Measurements from ENCODE around the gene NEURL1B.
A peak's percentile ranks its signal among the peaks of the same experiment; 100 is the strongest.
"Not testable (repeated sequence)": the region's sequence is repeated elsewhere in the genome, so short reads cannot be mapped to it uniquely, and the experiment has no call there.

NEURL1B gene

DNA sequence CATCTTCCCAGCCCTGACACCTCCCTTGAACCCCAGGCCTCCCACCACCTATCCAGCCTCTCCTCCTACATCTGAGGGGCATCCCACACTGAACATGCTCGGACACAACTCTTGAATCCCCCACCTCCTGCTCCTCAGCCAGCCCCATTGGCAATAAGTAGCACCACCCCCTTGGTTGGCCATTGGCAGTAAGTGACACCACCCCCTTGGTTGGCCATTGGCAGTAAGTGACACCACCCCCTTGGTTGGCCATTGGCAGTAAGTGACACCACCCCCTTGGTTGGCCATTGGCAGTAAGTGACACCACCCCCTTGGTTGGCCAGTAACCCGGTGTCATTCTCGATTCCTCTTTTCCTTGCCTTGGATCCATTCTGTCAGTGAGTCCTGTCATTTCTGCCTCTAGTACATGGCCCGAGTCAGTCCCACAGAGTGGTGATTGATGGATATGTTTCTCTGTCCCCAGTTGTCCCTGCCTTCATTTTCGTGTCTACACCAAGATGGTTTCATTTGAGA is 37.4 kb downstream of the NEURL1B start:
- not testable (repeated sequence) for DNase-seq (ENCODE audit: low read depth)

DNA sequence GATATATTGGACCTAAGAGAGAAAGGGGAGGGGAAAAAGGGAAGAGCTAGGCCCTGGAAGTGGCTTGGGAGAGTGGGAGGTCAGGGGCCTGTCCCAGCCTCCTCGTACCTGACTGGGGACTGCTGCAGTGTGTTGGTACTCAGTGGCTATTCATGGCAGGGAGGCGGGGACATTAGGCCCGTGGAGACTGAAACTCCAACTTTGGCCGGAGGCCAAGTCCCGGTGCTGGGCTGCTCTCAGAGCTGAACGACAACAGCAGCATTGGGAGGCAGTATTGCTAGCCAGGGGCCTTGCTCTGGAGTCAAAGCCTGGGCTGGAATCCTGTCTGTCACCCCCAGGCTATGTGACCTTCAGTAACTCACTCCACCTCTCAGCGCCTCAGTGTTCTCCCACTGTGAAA is 37.8 kb downstream of the NEURL1B start:
- no peak for DNase-seq (ENCODE audit: low read depth)

DNA sequence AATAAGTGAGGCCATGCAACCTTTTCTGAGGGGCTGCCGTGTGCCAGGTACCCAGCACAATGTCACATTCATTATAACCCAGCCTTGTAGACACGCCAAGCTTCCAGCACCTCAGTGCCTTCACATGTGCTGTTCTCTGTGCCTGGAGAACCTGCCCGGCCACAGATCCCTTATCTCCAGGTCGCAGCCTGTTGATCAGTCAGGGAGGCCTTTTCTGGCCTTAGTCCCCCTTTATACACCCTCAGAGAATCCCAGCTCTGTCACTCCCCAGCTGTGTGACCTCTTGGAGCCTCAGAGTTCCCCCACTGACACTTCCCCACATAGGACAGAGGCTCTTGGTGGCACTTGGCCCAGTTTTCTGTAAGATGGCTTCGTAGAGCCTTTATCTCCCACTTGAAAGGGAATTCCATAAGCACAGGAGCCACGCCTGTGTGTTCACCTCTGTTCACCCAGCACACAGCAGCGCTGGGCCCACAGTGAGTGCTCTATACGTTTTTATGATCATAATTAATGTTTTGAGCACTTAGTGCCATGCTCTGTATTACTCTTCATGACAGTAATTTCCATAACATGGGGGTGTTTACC is 38.7 kb downstream of the NEURL1B start:
- DNase-seq (ENCODE audit: low read depth): no peak

DNA sequence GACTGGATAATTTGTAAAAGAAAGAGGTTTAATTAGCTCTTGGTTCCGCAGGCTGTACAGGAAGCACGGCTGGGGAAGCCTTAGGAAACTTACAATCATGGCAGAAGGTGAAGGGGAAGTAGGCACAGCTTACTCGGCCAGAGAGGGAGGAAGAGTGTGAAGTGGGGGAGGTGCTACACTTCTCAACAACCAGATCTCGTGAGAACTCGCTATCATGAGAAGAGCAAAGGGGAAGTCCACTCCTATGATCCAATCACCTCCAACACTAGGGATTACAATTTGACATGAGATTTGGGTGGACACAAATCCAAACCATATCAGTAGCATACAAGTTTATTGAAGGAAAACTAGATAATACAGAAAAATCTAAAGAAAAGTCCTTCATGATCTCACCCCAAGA is 39.9 kb downstream of the NEURL1B start:
- DNase-seq (ENCODE audit: low read depth): no peak

DNA sequence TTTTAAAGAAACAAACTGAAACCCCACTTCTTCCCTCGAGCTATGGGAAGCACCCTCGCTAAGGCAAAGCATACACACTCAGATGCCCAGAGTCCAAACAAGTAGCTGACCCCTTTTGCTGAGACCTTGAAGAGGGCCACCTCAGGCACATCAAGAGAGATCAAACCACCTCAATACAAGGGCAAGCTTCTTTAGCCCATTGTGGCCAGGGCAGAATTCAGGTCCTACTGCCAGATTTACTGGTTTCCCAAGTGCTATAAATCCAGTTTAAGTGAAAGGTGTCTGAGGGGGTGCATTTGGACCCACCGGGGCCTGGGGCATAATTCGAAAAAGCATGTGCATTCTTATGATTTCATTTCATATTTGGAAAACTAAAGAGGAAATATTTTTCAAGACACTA is 40.4 kb downstream of the NEURL1B start:
- no peak for DNase-seq (ENCODE audit: low read depth)

DNA sequence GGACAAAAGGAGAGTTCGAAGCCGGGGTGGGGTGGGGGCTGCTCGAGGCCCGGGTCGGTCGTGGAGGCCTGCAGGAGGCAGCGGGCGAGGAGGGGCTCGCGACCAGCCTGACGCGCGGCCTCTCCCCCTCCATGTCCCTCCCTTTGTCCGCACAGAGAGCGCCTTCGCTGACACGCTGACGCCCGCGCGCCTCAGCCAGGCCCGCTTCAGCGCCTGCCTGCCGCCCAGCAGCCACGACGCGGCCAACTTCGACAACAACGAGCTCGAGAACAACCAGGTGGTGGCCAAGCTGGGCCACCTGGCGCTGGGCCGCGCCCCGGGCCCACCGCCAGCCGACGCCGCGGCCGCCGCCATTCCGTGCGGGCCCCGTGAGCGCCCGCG is 42.2 kb downstream of the NEURL1B start:
- DNase-seq (ENCODE audit: low read depth): no peak

DNA sequence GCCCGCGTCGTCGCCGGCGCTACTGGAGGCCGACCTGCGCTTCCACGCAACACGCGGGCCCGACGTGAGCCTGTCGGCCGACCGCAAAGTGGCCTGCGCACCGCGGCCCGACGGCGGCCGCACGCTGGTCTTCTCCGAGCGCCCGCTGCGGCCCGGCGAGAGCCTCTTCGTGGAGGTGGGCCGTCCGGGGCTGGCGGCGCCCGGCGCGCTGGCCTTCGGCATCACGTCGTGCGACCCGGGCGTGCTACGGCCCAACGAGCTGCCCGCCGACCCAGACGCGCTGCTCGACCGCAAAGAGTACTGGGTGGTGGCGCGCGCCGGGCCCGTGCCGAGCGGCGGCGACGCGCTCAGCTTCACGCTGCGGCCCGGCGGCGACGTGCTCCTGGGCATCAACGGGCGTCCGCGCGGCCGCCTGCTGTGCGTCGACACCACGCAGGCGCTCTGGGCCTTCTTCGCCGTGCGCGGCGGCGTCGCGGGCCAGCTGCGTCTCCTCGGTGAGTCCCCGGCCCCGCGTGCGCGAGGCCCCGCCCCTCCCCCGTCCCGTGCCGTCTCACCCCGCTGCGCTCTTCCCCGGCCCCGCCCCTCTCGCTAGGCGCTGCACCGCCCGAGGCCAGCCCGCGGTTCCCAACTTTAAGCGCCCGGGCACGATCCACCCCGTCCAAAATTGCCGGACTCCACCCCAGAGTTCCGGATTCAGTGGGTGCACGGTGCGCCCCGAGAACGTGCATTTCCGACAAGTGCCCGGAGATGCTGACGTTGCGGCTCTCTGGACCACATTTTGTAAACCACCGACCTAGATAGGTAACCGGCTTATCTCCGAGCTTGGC is 42.8 kb downstream of the NEURL1B start:
- peak; percentile 27 for DNase-seq (ENCODE audit: low read depth)

DNA sequence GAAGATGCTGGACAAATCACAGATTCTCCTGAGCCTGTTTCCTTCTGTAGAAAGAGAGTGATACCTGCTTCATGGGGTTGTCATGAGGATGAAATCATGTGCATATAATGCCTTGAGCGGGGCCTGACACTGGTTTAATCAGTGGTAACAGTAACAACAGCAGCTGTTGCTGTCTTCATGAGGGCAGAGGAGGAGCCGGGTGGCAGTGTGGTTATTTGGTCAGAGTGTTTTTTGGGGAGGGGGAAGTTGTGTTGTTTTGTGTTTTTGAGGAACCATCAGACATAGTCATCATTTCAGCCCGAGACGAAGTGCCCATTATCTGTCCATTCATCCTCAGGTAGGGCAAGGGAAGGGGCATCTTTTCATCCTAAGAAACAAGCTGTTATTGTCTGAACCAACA is 44.0 kb downstream of the NEURL1B start:
- no peak for DNase-seq (ENCODE audit: low read depth)

DNA sequence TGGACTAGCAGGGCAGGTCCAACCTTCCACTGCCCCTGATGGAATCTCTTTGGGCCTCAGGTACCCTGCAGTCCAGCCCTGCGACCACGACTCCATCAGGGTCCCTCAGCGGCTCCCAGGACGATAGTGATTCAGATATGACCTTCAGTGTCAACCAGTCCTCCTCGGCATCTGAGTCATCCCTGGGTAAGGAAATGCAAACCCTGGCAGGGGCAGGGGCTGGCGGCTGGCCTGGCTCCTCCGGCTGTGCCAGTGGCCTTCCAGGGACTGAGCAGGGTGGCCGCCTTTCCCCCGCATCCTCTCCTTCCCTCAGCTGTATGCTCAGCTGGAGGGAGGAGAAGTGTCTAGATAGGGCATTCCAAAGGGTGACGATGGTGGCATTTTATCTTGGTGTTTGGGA is 45.0 kb downstream of the NEURL1B start:
- DNase-seq (ENCODE audit: low read depth): no peak

DNA sequence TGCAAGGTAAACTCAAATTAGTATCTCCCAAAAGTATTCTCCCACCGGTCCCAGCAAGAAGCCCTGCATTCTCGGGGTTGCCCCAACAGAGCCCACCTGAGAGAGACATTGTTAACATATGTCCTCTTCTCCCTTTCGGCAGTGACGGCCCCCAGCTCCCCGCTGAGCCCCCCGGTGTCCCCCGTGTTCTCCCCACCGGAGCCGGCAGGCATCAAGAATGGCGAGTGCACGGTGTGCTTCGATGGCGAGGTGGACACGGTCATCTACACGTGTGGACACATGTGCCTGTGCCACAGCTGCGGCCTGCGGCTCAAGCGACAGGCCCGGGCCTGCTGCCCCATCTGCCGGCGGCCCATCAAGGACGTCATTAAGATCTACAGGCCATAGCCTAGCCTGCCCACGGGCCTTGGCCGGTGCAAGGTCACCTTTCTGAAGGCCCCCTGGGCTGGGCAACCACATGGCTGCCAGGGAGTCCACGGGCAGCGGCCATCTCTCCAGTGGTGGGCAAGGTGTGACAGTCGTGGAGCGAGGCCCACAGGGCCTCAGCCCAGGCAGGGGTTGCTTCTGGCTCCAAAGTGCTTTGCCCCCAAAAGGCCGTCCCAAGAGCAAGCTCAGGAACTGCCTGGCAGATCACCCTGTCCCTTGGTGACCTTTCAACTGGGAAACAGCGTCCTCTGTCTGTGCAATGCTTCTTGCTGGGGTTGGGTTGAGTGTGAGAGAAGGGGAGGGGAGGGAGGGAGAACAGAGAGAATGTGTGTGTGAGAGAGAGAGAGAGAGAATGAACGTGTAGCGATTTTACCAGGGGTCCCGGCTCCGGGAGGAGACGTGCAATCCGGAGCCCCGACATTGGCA is 45.7 kb downstream of the NEURL1B start:
- DNase-seq (ENCODE audit: low read depth): no peak

DNA sequence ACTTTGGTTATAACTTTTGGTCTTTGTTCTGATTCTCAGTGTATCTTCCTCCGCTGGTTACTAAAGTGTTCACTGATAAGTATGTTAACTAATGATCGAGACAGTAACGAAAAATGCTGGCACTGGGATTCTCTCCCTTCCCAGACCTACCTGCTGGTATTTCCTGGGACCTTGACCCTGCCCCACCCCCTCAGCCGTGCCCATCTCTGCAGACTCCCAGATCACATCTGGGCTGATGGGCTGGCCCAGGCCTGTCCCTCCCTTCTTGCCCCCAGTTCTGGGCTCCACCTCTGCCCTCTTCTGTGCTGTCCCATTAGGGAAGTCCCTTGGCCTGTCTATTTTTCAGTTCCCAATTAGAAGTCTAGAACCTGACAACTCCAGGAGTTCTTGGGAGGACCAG is 46.9 kb downstream of the NEURL1B start:
- no peak for DNase-seq (ENCODE audit: low read depth)

DNA sequence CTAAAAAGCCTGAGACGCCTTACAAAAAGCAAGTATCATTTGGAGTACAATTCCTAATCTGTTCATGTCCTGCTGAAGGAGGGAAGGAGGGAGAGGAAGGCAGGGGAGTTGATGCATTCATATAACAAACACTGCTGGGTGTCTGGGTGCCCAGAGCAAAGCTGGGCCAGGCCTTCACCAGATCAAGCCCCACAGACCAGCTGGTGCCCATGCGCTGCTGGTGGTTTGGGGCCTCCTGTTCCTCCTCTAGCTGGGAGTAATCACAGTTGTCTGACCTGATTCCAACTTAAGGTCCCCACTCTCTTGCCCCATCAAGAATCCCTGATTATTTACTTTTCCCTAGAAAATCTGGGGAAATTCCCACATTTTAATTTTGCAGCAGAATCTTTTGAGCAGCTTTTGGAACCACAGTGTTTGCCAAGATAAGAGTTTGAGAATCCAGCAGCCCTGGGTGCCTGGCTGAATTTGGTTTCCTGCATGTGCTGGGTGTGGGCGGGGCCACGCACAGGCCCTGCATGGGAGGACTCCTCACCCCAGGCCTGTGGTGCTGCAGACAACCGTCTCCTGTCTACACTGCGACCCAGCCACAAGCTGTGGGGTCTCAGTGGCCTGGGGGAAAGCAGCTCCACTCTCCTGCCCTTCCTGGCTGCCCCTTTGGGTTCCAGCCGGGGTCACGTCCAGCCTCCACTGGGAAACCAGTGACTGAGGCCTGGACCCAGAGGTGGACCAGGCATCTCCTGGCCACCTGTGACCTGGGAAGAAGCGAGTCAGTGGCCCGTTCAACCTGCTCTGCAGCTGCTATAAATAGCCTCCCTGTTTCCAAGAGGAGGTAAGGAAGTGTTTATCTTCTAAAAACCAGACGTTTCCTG is 47.5 kb downstream of the NEURL1B start:
- no peak for DNase-seq (ENCODE audit: low read depth)

DNA sequence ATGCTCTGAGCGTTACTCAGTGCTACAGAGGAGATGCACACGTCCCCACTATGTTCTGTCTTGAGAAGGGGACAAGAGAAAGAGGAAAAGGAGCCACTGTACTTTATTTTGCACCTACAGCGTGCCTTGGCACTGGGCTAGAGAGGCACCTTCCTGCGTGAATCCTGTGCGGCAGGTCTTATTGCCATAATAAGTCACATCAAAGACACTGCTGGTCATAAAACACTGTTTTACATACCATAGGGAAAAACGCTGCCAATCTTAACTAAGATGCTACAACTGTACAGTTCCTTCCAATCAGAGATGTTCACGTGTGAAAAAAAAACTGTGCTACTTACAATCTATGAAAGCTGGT is 48.1 kb downstream of the NEURL1B start:
- DNase-seq (ENCODE audit: low read depth): no peak

DNA sequence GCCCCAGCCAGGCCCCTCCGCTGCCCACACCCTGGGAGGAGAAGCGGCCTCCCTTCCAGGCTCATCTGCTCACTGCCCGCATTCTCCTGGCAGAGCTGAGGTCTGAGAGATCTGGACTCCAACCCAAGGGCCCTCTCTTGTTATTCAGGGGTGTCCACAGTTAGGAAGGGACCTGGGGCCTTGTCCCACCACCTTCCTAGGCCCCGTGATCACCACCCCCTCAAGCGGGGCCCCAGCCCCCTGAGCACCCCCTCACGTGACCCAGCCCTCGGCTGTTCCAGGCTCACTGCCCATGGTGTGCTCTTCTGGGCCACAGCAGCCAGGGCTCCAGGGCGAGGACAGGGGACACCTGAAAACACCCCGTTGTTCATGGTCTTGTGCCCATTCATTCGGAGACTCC is 48.7 kb downstream of the NEURL1B start:
- no peak for DNase-seq (ENCODE audit: low read depth)

DNA sequence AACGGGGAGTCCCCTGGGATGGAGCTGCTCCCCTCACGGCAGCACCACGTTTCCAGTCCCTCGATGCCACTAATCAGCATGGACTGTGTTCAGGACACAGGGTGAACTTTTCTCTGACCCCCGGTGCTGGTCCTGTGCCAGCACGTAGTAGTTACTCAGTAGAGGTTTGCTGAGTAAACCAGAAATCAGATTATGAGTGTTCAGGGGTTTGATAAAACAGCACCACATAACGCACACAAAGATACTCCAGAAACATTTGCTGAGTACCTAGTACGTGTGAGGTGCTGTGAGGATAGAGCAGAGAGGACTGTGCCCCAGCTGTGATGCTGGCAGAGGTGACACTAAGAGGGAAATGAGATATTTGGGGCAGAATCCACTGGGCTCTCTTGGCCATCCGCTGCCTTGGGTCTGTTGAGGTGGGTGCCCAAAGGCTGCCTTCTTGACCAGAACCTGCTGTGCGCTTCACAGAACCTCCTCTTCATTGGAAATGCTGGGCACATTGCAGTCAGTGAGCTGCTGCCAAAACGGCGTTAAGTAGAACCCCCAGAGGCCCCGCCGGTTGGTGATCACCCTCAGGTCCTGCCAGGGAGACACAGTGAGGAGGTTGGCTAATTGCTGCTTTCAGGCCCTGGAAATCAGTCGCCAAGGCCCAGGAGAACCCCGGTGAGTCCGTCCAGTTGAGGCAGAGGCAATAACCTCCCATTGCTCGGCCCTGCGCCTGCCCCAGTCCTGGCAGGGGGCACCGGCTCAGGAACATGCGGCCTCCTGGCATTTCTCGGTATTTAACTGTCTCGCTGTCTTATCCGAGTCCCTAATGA is 49.4 kb downstream of the NEURL1B start:
- no peak for DNase-seq (ENCODE audit: low read depth)

DNA sequence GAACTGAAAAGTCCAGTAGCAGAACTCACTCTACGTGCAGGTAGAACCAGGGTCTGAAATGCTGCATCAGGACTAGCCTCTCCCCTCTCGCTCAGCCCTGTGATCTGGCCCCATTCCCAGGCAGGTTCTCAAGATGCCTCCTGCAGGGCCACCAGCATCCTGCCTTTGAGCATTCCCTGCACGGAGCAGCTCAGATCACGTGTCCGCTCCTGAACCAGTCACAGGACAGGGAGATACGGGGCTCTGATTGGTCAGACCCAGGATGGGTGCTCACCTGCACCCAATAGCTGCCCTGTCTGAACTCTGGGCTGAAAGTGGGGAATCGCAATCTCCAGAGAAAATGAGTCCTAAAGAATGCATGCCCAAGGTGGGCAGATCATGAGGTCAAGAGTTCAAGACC is 50.8 kb downstream of the NEURL1B start:
- no peak for DNase-seq (ENCODE audit: low read depth)

DNA sequence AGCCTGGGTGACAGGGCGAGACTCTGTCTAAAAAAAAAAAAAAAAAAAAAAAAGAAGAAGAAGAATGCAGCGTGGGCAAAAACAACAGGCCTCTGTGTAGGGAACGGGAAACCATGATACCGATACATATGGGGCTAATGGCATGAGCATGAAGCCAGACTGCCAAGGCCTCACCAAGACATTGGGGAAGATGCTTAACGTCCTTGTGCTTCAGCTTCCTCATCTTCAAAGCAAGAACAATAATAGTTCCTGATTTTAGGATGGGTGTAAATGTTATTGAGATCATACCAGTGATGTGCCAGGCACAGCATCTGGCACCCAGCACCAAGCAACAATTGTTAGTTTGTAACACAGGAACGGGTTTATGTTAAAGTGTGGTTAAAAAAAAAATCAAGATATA is 51.4 kb downstream of the NEURL1B start:
- DNase-seq (ENCODE audit: low read depth): no peak

DNA sequence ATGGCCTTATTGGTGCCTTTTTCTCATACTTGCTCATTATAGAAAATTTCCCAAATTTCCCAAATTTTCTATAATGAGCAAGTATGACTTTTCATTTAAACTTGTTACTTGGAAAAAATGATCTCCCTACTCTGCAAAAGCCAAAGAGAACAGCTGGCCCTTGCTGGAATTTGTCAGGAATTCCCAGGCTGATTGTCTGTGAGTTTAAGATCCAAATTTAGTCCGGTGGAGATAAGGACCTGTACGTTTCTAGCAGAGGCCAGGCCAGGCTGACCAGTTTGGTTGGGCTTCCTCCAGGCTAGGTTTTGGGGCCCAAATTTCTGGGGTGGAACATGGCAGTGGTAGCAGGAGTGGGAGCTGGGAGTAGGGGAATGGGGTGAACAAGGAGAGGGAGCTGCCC is 51.9 kb downstream of the NEURL1B start:
- no peak for DNase-seq (ENCODE audit: low read depth)

DNA sequence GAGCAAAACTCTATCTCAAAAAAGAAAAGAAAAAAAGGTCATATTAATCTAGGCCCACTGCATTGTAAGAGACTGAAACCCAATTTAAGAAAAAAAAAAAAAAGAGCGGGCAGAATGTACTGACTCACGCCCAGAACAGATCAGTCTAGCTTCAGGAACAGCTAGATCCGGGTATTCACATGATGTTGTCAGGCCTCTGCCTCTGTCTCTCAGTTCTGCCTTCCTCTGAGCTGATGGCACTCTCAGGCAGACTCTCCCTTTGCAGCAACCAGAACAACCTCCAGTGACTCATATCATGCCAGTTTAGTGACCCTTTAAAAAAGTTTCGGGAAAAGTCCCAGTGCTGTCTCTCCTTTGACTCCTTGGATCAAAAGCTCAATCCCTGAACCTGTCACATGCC is 53.0 kb downstream of the NEURL1B start:
- no peak for DNase-seq (ENCODE audit: low read depth)

DNA sequence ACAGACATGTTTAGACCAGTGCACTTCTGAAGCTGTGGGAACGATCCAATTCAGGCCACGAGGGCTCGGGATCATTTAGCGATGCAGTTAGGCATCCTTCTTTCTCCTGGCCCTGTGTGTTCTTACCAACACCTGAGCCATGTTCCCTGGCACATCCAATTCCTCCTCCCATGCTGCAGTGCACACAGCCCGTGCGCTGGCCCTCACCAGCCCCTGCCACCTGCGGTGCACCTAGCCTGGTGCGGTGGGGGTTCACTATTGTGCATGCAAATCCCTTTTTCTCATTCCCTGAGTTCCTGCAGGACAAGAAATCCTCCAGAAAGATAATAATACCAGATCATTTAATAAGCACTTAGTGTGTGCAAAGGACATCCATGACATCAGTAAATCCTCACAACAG is 53.5 kb downstream of the NEURL1B start:
- DNase-seq (ENCODE audit: low read depth): no peak

Data from T follicular helper cell (primary cell).